ENCODE results near the gene ADAMTS2.

ADAMTS2 gene

DNA sequence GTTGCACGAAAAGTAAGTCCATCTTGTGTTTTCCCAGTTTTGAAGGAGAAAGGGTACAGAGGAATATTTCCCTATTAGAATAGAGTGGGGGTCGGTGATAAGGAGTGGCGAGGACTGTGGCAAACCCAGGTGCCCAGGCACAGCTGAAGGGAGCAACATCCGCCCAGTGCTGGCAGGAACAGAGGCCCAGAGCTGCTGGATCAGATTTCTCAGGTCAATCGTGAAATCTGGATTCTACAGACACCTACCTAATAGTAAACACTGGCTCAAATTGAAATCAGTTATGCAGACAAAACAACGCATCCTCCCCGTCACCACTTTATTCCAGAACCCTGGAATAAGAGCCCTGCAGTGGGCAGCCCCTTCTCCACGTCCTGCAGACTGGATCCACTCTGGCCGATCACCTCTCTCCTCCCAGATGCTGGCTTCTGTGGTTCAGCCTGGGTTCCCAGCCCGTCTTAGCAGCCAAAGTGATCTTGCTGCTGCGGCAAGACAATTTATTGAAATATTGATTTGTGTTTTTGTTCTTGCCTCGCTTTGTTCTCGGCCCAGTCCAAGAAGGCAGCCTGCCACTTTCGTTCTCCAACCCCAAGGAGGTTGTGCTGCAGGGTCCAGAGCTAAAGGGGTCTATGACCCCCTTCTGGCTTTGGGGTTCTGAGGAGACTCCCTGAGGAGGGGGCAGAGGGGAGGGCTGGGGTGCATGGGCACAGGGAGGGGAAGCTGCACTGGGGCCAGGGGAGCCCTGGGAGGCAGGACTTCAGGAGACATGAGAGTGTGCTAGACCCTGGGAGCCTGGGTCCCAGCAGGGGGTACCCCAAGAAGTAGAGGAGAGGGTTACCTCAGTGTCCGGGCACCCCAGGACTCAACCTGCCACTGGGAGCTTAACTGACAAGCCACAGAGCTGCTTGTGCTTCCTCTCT lies 181.8 kb downstream of the ADAMTS2 start:
- Histone ChIP-seq H3K27ac (ENCODE audit: low read depth, low read length) (no peak overlapping the region), H3K9ac (ENCODE audit: low read length) (no peak overlapping the region), H3K27me3 (ENCODE audit: control insufficient read depth, insufficient read depth, low read length) (no peaks in the 10 kb centered on the region), H3K36me3 (ENCODE audit: control insufficient read depth, insufficient read depth, low read length) (no peaks in the 10 kb centered on the region), H3K4me3 (ENCODE audit: low read length) (no peak overlapping the region), H3K4me1 (ENCODE audit: control insufficient read depth, insufficient read depth, low read length) (no peaks in the 10 kb centered on the region)

DNA sequence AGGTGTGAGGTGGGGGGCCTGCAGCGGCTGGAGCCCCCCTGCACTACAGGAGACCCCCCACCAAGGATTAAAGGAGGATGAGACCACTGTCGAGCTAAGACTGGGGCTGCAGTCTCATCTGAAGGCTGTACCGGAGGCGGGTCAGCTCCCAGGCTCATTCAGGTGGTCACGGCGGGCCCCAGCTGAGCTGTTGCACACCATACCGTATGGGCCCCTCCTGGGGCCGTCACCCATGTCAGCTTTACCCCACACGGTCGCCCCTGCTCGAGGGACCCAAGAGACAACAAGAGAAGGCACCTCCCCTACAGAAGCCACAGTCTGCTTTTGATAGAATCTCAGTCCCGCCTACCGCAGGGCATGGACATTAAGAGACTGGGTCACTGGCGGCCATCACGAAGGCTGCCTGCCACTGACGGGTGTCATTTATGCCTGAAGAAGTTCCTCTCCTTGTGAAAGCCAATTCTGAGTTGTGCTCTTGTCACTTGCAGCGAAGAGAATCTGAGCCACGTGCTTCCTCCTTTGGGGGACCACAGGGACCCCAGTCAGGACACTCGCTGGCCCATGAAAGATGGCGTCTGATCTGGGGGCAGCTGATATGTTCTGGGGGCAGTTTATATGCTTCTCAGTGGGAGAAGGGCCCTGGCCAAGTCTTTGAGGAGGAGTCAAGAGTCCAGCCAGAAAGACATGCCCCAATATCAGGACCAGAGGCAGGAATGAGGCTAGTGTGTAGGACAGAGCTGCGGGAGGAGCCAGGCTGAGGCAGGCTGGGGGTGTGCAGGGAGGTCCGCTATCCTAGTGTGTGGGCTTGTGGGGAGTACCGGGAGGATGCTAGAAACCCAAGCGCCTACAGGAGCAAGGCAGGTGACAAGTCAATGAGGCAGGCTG lies 182.7 kb downstream of the ADAMTS2 start:
- Histone ChIP-seq H3K4me3 (ENCODE audit: low read length) (no peak overlapping the region), H3K4me1 (ENCODE audit: control insufficient read depth, insufficient read depth, low read length) (no peaks in the 10 kb centered on the region), H3K36me3 (ENCODE audit: control insufficient read depth, insufficient read depth, low read length) (no peaks in the 10 kb centered on the region), H3K27me3 (ENCODE audit: control insufficient read depth, insufficient read depth, low read length) (no peaks in the 10 kb centered on the region), H3K9ac (ENCODE audit: low read length) (no peak overlapping the region), H3K27ac (ENCODE audit: low read depth, low read length) (no peak overlapping the region)

- H3K36me3 ChIP-seq (ENCODE audit: control insufficient read depth, insufficient read depth, low read length), result no peaks in the 10 kb centered on the region
- no peak overlapping the region for H3K4me3 ChIP-seq (ENCODE audit: low read length)
- H3K27me3 ChIP-seq (ENCODE audit: control insufficient read depth, insufficient read depth, low read length), result no peaks in the 10 kb centered on the region
- H3K9ac ChIP-seq (ENCODE audit: low read length), result no peak overlapping the region
- H3K27ac ChIP-seq (ENCODE audit: low read depth, low read length), result no peak overlapping the region
- H3K4me1 ChIP-seq (ENCODE audit: control insufficient read depth, insufficient read depth, low read length), result no peaks in the 10 kb centered on the region
Measured at GRCh38 chr5:179161901-179162300, 183.4 kb downstream of the ADAMTS2 start.

DNA sequence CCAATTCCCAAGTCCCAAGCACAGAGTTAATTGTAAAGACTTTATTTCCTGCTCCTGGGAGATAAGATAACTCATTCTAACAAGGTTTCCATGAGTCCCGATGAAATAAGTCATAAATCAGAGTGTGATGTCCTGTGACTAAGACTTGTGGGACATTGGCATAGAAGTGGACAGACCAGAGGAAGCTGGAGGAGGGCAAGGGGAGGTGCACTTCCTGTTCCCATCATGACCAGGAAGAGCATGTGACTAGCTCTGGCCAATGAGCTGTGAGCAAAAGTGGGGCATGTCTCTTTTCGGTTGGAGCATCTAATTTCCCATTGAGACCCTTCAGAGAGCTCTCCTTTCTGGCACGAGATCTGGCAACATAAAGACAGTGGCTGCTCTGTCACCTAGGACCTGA lies 184.7 kb downstream of the ADAMTS2 start:
- no peaks in the 10 kb centered on the region for H3K36me3 ChIP-seq (ENCODE audit: control insufficient read depth, insufficient read depth, low read length)
- no peaks in the 10 kb centered on the region for H3K27me3 ChIP-seq (ENCODE audit: control insufficient read depth, insufficient read depth, low read length)
- no peak overlapping the region for H3K4me3 ChIP-seq (ENCODE audit: low read length)
- no peaks in the 10 kb centered on the region for H3K4me1 ChIP-seq (ENCODE audit: control insufficient read depth, insufficient read depth, low read length)
- no peak overlapping the region for H3K27ac ChIP-seq (ENCODE audit: low read depth, low read length)
- H3K9ac ChIP-seq (ENCODE audit: low read length), result no peak overlapping the region

- Histone ChIP-seq H3K4me1 (ENCODE audit: control insufficient read depth, insufficient read depth, low read length) (no peaks in the 10 kb centered on the region), H3K27me3 (ENCODE audit: control insufficient read depth, insufficient read depth, low read length) (no peaks in the 10 kb centered on the region)
Measured at GRCh38 chr5:179158556-179158955, 186.7 kb downstream of the ADAMTS2 start.

GRCh38 chr5:179154991-179155955 lies 190.0 kb downstream of the ADAMTS2 start:
- peaks cover 4% of the 10 kb centered on the region for H3K36me3 ChIP-seq (ENCODE audit: control insufficient read depth, insufficient read depth, low read length)
- no peaks in the 10 kb centered on the region for H3K27me3 ChIP-seq (ENCODE audit: control insufficient read depth, insufficient read depth, low read length)
- no peak overlapping the region for H3K9ac ChIP-seq (ENCODE audit: low read length)
- no peak overlapping the region for H3K4me3 ChIP-seq (ENCODE audit: low read length)
- H3K4me1 ChIP-seq (ENCODE audit: control insufficient read depth, insufficient read depth, low read length), result no peaks in the 10 kb centered on the region
- no peak overlapping the region for H3K27ac ChIP-seq (ENCODE audit: low read depth, low read length)

More at GRCh38 chr5:179158556-179158955, 186.7 kb downstream of the ADAMTS2 start:
- no peak overlapping the region for H3K27ac ChIP-seq (ENCODE audit: low read depth, low read length)
- no peaks in the 10 kb centered on the region for H3K36me3 ChIP-seq (ENCODE audit: control insufficient read depth, insufficient read depth, low read length)
- H3K9ac ChIP-seq (ENCODE audit: low read length), result no peak overlapping the region
- no peak overlapping the region for H3K4me3 ChIP-seq (ENCODE audit: low read length)

DNA sequence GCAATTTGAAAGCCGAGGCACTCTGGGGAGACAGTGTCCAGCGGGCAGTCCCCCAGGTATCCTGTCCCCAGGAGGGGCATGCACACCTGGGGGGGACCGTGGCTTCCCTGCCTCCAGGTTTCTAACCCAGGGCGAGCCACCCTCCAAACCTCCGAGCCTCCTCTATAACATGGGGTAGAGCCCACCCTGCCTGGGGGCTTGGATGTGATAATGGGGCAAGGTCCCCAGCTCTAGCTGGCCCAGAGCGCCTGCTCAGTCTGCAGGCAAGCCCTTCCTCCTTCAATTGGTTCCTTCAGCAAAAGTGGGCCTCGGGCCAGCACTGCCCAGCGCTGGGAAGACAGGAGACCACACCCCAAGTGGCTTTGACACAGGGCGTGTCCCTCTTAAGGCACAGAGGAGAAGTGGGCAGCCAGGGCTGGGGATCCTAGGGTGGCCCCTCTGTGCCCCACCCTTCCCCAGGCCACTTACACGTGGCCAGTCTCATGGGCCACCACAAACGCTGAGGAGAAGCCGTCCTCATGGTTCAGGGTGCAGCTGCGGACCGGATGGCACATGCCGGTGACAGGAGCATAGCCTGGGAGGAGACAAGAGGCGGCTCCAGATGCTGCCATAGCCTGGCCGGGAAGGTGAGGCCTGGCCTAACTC lies 190.8 kb downstream of the ADAMTS2 start:
- Histone ChIP-seq H3K9ac (ENCODE audit: low read length) (no peak overlapping the region), H3K36me3 (ENCODE audit: control insufficient read depth, insufficient read depth, low read length) (peaks cover 4% of the 10 kb centered on the region), H3K27me3 (ENCODE audit: control insufficient read depth, insufficient read depth, low read length) (no peaks in the 10 kb centered on the region), H3K4me3 (ENCODE audit: low read length) (no peak overlapping the region), H3K27ac (ENCODE audit: low read depth, low read length) (no peak overlapping the region), H3K4me1 (ENCODE audit: control insufficient read depth, insufficient read depth, low read length) (no peaks in the 10 kb centered on the region)

GRCh38 chr5:179153921-179154345 lies 191.3 kb downstream of the ADAMTS2 start:
- Histone ChIP-seq H3K27ac (ENCODE audit: low read depth, low read length) (no peak overlapping the region), H3K27me3 (ENCODE audit: control insufficient read depth, insufficient read depth, low read length) (no peaks in the 10 kb centered on the region), H3K36me3 (ENCODE audit: control insufficient read depth, insufficient read depth, low read length) (peaks cover 4% of the 10 kb centered on the region), H3K4me1 (ENCODE audit: control insufficient read depth, insufficient read depth, low read length) (no peaks in the 10 kb centered on the region), H3K9ac (ENCODE audit: low read length) (no peak overlapping the region), H3K4me3 (ENCODE audit: low read length) (no peak overlapping the region)

GRCh38 chr5:179153341-179153901 lies 191.8 kb downstream of the ADAMTS2 start:
- no peaks in the 10 kb centered on the region for H3K4me1 ChIP-seq (ENCODE audit: control insufficient read depth, insufficient read depth, low read length)
- no peaks in the 10 kb centered on the region for H3K27me3 ChIP-seq (ENCODE audit: control insufficient read depth, insufficient read depth, low read length)
- H3K4me3 ChIP-seq (ENCODE audit: low read length), result no peak overlapping the region
- peaks cover 4% of the 10 kb centered on the region for H3K36me3 ChIP-seq (ENCODE audit: control insufficient read depth, insufficient read depth, low read length)
- H3K9ac ChIP-seq (ENCODE audit: low read length), result no peak overlapping the region
- H3K27ac ChIP-seq (ENCODE audit: low read depth, low read length), result no peak overlapping the region

GRCh38 chr5:179152941-179153340 lies 192.3 kb downstream of the ADAMTS2 start:
- Histone ChIP-seq H3K27me3 (ENCODE audit: control insufficient read depth, insufficient read depth, low read length) (no peaks in the 10 kb centered on the region), H3K4me1 (ENCODE audit: control insufficient read depth, insufficient read depth, low read length) (no peaks in the 10 kb centered on the region), H3K27ac (ENCODE audit: low read depth, low read length) (no peak overlapping the region), H3K4me3 (ENCODE audit: low read length) (no peak overlapping the region), H3K9ac (ENCODE audit: low read length) (no peak overlapping the region), H3K36me3 (ENCODE audit: control insufficient read depth, insufficient read depth, low read length) (peaks cover 4% of the 10 kb centered on the region)

GRCh38 chr5:179152144-179152895 lies 192.9 kb downstream of the ADAMTS2 start:
- no peak overlapping the region for H3K27ac ChIP-seq (ENCODE audit: low read depth, low read length)
- peaks cover 4% of the 10 kb centered on the region for H3K36me3 ChIP-seq (ENCODE audit: control insufficient read depth, insufficient read depth, low read length)
- no peaks in the 10 kb centered on the region for H3K27me3 ChIP-seq (ENCODE audit: control insufficient read depth, insufficient read depth, low read length)
- no peak overlapping the region for H3K4me3 ChIP-seq (ENCODE audit: low read length)
- no peaks in the 10 kb centered on the region for H3K4me1 ChIP-seq (ENCODE audit: control insufficient read depth, insufficient read depth, low read length)
- no peak overlapping the region for H3K9ac ChIP-seq (ENCODE audit: low read length)

Data from rectal smooth muscle tissue (tissue), 1 donor.